ENCODE results near the gene HSPA1L. TPM values are rescaled to one million over a fixed set of nuclear protein-coding genes. Genes with fewer than 3 reads are reported as not detected.

The HSPA1L gene
- total RNA-seq, 1 donor from 2014 or later = 0.49 TPM

- H3K36me3 Mint-ChIP-seq = no peaks in the 10 kb centered on the region
- no peak overlapping the region for H3K4me3 Mint-ChIP-seq
- H3K9me3 Mint-ChIP-seq = no peaks in the 10 kb centered on the region
- H3K27me3 Mint-ChIP-seq (ENCODE audit: insufficient read depth, low read depth) = peaks cover 2% of the 10 kb centered on the region
- no peak overlapping the region for H3K4me3 ChIP-seq
- H3K4me1 ChIP-seq = no peaks in the 10 kb centered on the region
- no peak for DNase-seq (ENCODE audit: low spot score)
- no peaks in the 10 kb centered on the region for H4K20me1 ChIP-seq (ENCODE audit: low read depth)
- no peaks in the 10 kb centered on the region for H3K9me3 ChIP-seq (ENCODE audit: low read depth)
- H3K27ac Mint-ChIP-seq = peak overlapping the region; percentile 34
- H3K27me3 ChIP-seq = no peaks in the 10 kb centered on the region
- H3K9ac ChIP-seq = no peak overlapping the region
- TF ChIP-seq EZH2 (IDR thresholded peaks at IDR 0.05) = no peak
- no peak for TF ChIP-seq CTCF (IDR thresholded peaks at IDR 0.05)
- TF ChIP-seq EZH2phosphoT487 (IDR thresholded peaks at IDR 0.05) = no peak
- H3K4me2 ChIP-seq = no peak overlapping the region
- H3K4me1 Mint-ChIP-seq = peaks cover 6% of the 10 kb centered on the region
- no peaks in the 10 kb centered on the region for H3K36me3 ChIP-seq
- no peak overlapping the region for H3K27ac ChIP-seq
- H3F3A ChIP-seq (ENCODE audit: low read depth) = no peaks in the 10 kb centered on the region
- no peaks in the 10 kb centered on the region for H3K79me2 ChIP-seq (ENCODE audit: low read depth)
- H2AFZ ChIP-seq (replicated peaks) = no peak overlapping the region
Observed at GRCh38 chr6:31775184-31775583, 39.9 kb downstream of the HSPA1L start.

- H3K9me3 Mint-ChIP-seq = no peaks in the 10 kb centered on the region
- Histone ChIP-seq H3K36me3 (no peaks in the 10 kb centered on the region), H3K4me2 (no peak overlapping the region), H3K4me3 (no peak overlapping the region), H3K27me3 (no peaks in the 10 kb centered on the region), H3K9ac (no peak overlapping the region), H3K4me1 (no peaks in the 10 kb centered on the region), H3K79me2 (ENCODE audit: low read depth) (no peaks in the 10 kb centered on the region), H3F3A (ENCODE audit: low read depth) (no peaks in the 10 kb centered on the region), H4K20me1 (ENCODE audit: low read depth) (no peaks in the 10 kb centered on the region), H3K9me3 (ENCODE audit: low read depth) (no peaks in the 10 kb centered on the region), H2AFZ (replicated peaks) (no peak overlapping the region), H3K27ac (no peak overlapping the region)
- H3K4me1 Mint-ChIP-seq = peaks cover 8% of the 10 kb centered on the region
- DNase-seq (ENCODE audit: low spot score) = no peak
- H3K27ac Mint-ChIP-seq = no peak overlapping the region
- H3K4me3 Mint-ChIP-seq = no peak overlapping the region
- H3K36me3 Mint-ChIP-seq = no peaks in the 10 kb centered on the region
- no peak for TF ChIP-seq EZH2 (IDR thresholded peaks at IDR 0.05)
- TF ChIP-seq EZH2phosphoT487 (IDR thresholded peaks at IDR 0.05) = no peak
- TF ChIP-seq CTCF (IDR thresholded peaks at IDR 0.05) = no peak
- H3K27me3 Mint-ChIP-seq (ENCODE audit: insufficient read depth, low read depth) = peaks cover 2% of the 10 kb centered on the region
Observed at GRCh38 chr6:31771992-31772358, 43.1 kb downstream of the HSPA1L start.

DNA sequence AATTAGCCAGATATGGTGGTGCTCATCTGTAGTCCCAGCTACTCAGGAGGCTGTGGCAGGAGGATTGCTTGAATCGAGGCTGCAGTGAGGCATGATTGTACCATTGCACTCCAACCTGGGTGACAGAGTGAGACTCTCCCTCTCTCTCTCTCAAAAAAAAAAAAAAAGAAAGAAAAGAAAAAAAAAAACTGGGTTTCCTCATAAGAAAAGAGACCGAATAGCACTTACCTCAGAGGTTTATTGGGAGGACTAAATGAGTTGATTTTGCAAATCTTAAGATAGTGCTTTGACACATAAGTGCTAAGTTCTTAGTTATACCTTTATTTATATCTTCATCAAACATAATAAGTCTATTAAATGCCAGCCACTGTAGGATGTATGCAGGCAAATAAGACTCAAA lies 44.2 kb downstream of the HSPA1L start:
- no peak overlapping the region for H3K4me2 ChIP-seq
- no peak overlapping the region for H3K9ac ChIP-seq
- H3F3A ChIP-seq (ENCODE audit: low read depth) = no peaks in the 10 kb centered on the region
- H3K4me1 Mint-ChIP-seq = peaks cover 7% of the 10 kb centered on the region
- peaks cover 2% of the 10 kb centered on the region for H3K27me3 Mint-ChIP-seq (ENCODE audit: insufficient read depth, low read depth)
- no peaks in the 10 kb centered on the region for H3K27me3 ChIP-seq
- H3K36me3 Mint-ChIP-seq = no peaks in the 10 kb centered on the region
- no peak overlapping the region for H3K27ac Mint-ChIP-seq
- TF ChIP-seq EZH2 (IDR thresholded peaks at IDR 0.05) (no peak), EZH2phosphoT487 (IDR thresholded peaks at IDR 0.05) (no peak), CTCF (IDR thresholded peaks at IDR 0.05) (no peak)
- no peak overlapping the region for H3K4me3 ChIP-seq
- no peaks in the 10 kb centered on the region for H3K9me3 Mint-ChIP-seq
- H2AFZ ChIP-seq (replicated peaks) = no peak overlapping the region
- no peak for DNase-seq (ENCODE audit: low spot score)
- H3K36me3 ChIP-seq = no peaks in the 10 kb centered on the region
- H3K79me2 ChIP-seq (ENCODE audit: low read depth) = no peaks in the 10 kb centered on the region
- H4K20me1 ChIP-seq (ENCODE audit: low read depth) = no peaks in the 10 kb centered on the region
- no peak overlapping the region for H3K27ac ChIP-seq
- peaks cover 6% of the 10 kb centered on the region for H3K4me1 ChIP-seq
- H3K9me3 ChIP-seq (ENCODE audit: low read depth) = no peaks in the 10 kb centered on the region
- H3K4me3 Mint-ChIP-seq = no peak overlapping the region
